Activated CD4-positive, alpha-beta T cell treated with anti-CD3 and anti-CD28 coated beads, Interleukin-2, amount 10 ng/mL, durations not matched to agents 7 days and 5 days (primary cell): Measurements from ENCODE around the gene IFNAR2. TPM values are rescaled to one million over a fixed set of nuclear protein-coding genes. Genes with fewer than 3 reads are reported as not detected.
A peak's percentile ranks its signal among the peaks of the same experiment; 100 is the strongest.

Source experiments
- CTCF ChIA-PET: fragments of 350-600 bp; sonication (Branson Sonifier 250); formaldehyde crosslinking; loops from one replicate; lab custom pipeline; 2021; ENCODE audit warnings: antibody characterized with exemption; lab: Charles Lee
- POLR2A ChIA-PET: fragments of 350-600 bp; sonication (Branson Sonifier 250); formaldehyde crosslinking; loops from one replicate; lab custom pipeline; 2021; ENCODE audit warnings: antibody characterized with exemption; lab: Charles Lee
- DNase-seq: peaks from one replicate; pipeline ENCODE4 v3.0.0-alpha.2; 2020
- H3K27ac Mint-ChIP-seq: one replicate; pipeline ENCODE4 v1.8.0; 2021; ENCODE audit warnings: mild to moderate bottlenecking, moderate library complexity, mixed read lengths
- H3K27me3 Mint-ChIP-seq: one replicate; pipeline ENCODE4 v1.8.0; 2021; ENCODE audit warnings: mixed read lengths
- H3K36me3 Mint-ChIP-seq: one replicate; pipeline ENCODE4 v1.8.0; 2021; ENCODE audit warnings: low read depth, mixed read lengths
- H3K4me1 Mint-ChIP-seq: one replicate; pipeline ENCODE4 v1.8.0; 2021; ENCODE audit warnings: mixed read lengths
- H3K4me3 Mint-ChIP-seq: one replicate; pipeline ENCODE4 v1.8.0; 2021; ENCODE audit warnings: mild to moderate bottlenecking, moderate library complexity, mixed read lengths
- H3K9me3 Mint-ChIP-seq: one replicate; pipeline ENCODE4 v1.8.0; 2021; ENCODE audit warnings: mixed read lengths
- total RNA-seq, 2 experiments: library from RNA; stranded (reverse); gene quantifications; one replicate each; pipeline ENCODE4 v1.2.3, GENCODE V29; 2021

The IFNAR2 gene
- total RNA-seq, 2 experiments from 2014 or later: 55.5 to 64.4 TPM

- H3K36me3 Mint-ChIP-seq: peaks cover 14% of the 10 kb centered on the region
- ChIA-PET CTCF (interaction anchor here (1.2 kb wide), 1 partner anchor 159 kb away, joined by 4 read pairs; no protein-coding TSS in a partner anchor), POLR2A (no interaction called here)
- no peak for DNase-seq
- H3K9me3 Mint-ChIP-seq: peaks cover 4% of the 10 kb centered on the region
- H3K4me3 Mint-ChIP-seq: no peak overlapping the region
- H3K27me3 Mint-ChIP-seq: no peaks in the 10 kb centered on the region
- peaks cover 48% of the 10 kb centered on the region for H3K4me1 Mint-ChIP-seq
- peak overlapping the region; percentile 44 for H3K27ac Mint-ChIP-seq
Measured at GRCh38 chr21:33202464-33203363, 27.0 kb upstream of the IFNAR2 start.

- DNase-seq: no peak
- Mint-ChIP-seq H3K27ac (no peak overlapping the region), H3K4me3 (no peak overlapping the region), H3K4me1 (peaks cover 48% of the 10 kb centered on the region), H3K36me3 (peaks cover 20% of the 10 kb centered on the region), H3K27me3 (no peaks in the 10 kb centered on the region), H3K9me3 (peaks cover 10% of the 10 kb centered on the region)
- POLR2A ChIA-PET: no interaction called here
- CTCF ChIA-PET: interaction anchor here (1.2 kb wide), 1 partner anchor 158 kb away, joined by 4 read pairs; no protein-coding TSS in a partner anchor
Measured at GRCh38 chr21:33203371-33203724, 26.4 kb upstream of the IFNAR2 start.

GRCh38 chr21:33205476-33205875, 24.3 kb upstream of the IFNAR2 start:
- H3K9me3 Mint-ChIP-seq: peaks cover 14% of the 10 kb centered on the region
- H3K4me1 Mint-ChIP-seq: peaks cover 41% of the 10 kb centered on the region
- ChIA-PET CTCF (interaction anchor here (0.7 kb wide), 1 partner anchor 71 kb away, joined by 3 read pairs; no protein-coding TSS in a partner anchor), POLR2A (no interaction called here)
- DNase-seq: peak; percentile 34
- peaks cover 23% of the 10 kb centered on the region for H3K36me3 Mint-ChIP-seq
- H3K4me3 Mint-ChIP-seq: peak overlapping the region; percentile 62
- no peaks in the 10 kb centered on the region for H3K27me3 Mint-ChIP-seq
- H3K27ac Mint-ChIP-seq: peak overlapping the region; percentile 88

- ChIA-PET CTCF (interaction anchor here (0.6 kb wide), 1 partner anchor 238 kb away, joined by 4 read pairs; no protein-coding TSS in a partner anchor), POLR2A (no interaction called here)
- H3K4me1 Mint-ChIP-seq: peaks cover 49% of the 10 kb centered on the region
- H3K27ac Mint-ChIP-seq: peak overlapping the region; percentile 25
- H3K36me3 Mint-ChIP-seq: peaks cover 23% of the 10 kb centered on the region
- H3K4me3 Mint-ChIP-seq: no peak overlapping the region
- no peaks in the 10 kb centered on the region for H3K27me3 Mint-ChIP-seq
- peaks cover 14% of the 10 kb centered on the region for H3K9me3 Mint-ChIP-seq
- no peak for DNase-seq
Measured at GRCh38 chr21:33206771-33207281, 22.9 kb upstream of the IFNAR2 start.

GRCh38 chr21:33207449-33208149, 22.1 kb upstream of the IFNAR2 start:
- peaks cover 14% of the 10 kb centered on the region for H3K9me3 Mint-ChIP-seq

GRCh38 chr21:33208534-33208933, 21.2 kb upstream of the IFNAR2 start:
- H3K4me3 Mint-ChIP-seq: no peak overlapping the region
- ChIA-PET CTCF (no interaction called here), POLR2A (no interaction called here)
- DNase-seq: no peak
- H3K9me3 Mint-ChIP-seq: peaks cover 15% of the 10 kb centered on the region
- peaks cover 59% of the 10 kb centered on the region for H3K4me1 Mint-ChIP-seq
- peaks cover 30% of the 10 kb centered on the region for H3K36me3 Mint-ChIP-seq
- H3K27me3 Mint-ChIP-seq: no peaks in the 10 kb centered on the region
- H3K27ac Mint-ChIP-seq: no peak overlapping the region

More at GRCh38 chr21:33207449-33208149, 22.1 kb upstream of the IFNAR2 start:
- Mint-ChIP-seq H3K4me1 (peaks cover 54% of the 10 kb centered on the region), H3K36me3 (peaks cover 25% of the 10 kb centered on the region), H3K4me3 (no peak overlapping the region), H3K27me3 (no peaks in the 10 kb centered on the region), H3K27ac (no peak overlapping the region)
- POLR2A ChIA-PET: no interaction called here
- no peak for DNase-seq
- CTCF ChIA-PET: interaction anchor here (0.6 to 0.7 kb wide), 2 partner anchors 86 to 238 kb away, joined by 3 to 5 read pairs; no protein-coding TSS in a partner anchor

- ChIA-PET CTCF (interaction anchor here (1.0 to 1.3 kb wide), 2 partner anchors 20 to 150 kb away, joined by 3 to 4 read pairs; no protein-coding TSS in a partner anchor), POLR2A (no interaction called here)
- Mint-ChIP-seq H3K27me3 (no peaks in the 10 kb centered on the region), H3K9me3 (peaks cover 22% of the 10 kb centered on the region), H3K4me3 (no peak overlapping the region), H3K27ac (peak overlapping the region; percentile 20), H3K4me1 (peaks cover 66% of the 10 kb centered on the region), H3K36me3 (peaks cover 40% of the 10 kb centered on the region)
- no peak for DNase-seq
Measured at GRCh38 chr21:33211305-33211704, 18.4 kb upstream of the IFNAR2 start.

- CTCF ChIA-PET: interaction anchor here (0.7 to 1.8 kb wide), 3 partner anchors 12 to 1090 kb away, joined by 3 to 5 read pairs (median 4); no protein-coding TSS in a partner anchor
- Mint-ChIP-seq H3K36me3 (peaks cover 43% of the 10 kb centered on the region), H3K4me1 (peaks cover 67% of the 10 kb centered on the region), H3K27ac (peak overlapping the region; percentile 81), H3K9me3 (peaks cover 27% of the 10 kb centered on the region), H3K27me3 (no peaks in the 10 kb centered on the region), H3K4me3 (no peak overlapping the region)
- no peak for DNase-seq
- POLR2A ChIA-PET: no interaction called here
Measured at GRCh38 chr21:33211732-33212131, 18.0 kb upstream of the IFNAR2 start.

GRCh38 chr21:33212159-33212851, 17.4 kb upstream of the IFNAR2 start:
- POLR2A ChIA-PET: no interaction called here
- H3K4me1 Mint-ChIP-seq: peaks cover 66% of the 10 kb centered on the region
- H3K27me3 Mint-ChIP-seq: no peaks in the 10 kb centered on the region
- H3K4me3 Mint-ChIP-seq: no peak overlapping the region
- H3K9me3 Mint-ChIP-seq: peaks cover 25% of the 10 kb centered on the region
- CTCF ChIA-PET: interaction anchor here (0.7 to 1.8 kb wide), 2 partner anchors 12 to 1089 kb away, joined by 3 to 5 read pairs; no protein-coding TSS in a partner anchor
- H3K27ac Mint-ChIP-seq: peak overlapping the region; percentile 81
- peaks cover 38% of the 10 kb centered on the region for H3K36me3 Mint-ChIP-seq
- peak; percentile 29 for DNase-seq

GRCh38 chr21:33214056-33214455, 15.7 kb upstream of the IFNAR2 start:
- H3K27ac Mint-ChIP-seq: peak overlapping the region; percentile 78
- H3K9me3 Mint-ChIP-seq: peaks cover 23% of the 10 kb centered on the region
- H3K4me1 Mint-ChIP-seq: peaks cover 81% of the 10 kb centered on the region
- no peaks in the 10 kb centered on the region for H3K27me3 Mint-ChIP-seq
- no peak overlapping the region for H3K4me3 Mint-ChIP-seq
- CTCF ChIA-PET: interaction anchor here (0.6 to 0.9 kb wide), 2 partner anchors 147 to 794 kb away, joined by 3 to 6 read pairs; no protein-coding TSS in a partner anchor
- no peak for DNase-seq
- H3K36me3 Mint-ChIP-seq: peaks cover 36% of the 10 kb centered on the region
- POLR2A ChIA-PET: no interaction called here

GRCh38 chr21:33217138-33217520, 12.6 kb upstream of the IFNAR2 start:
- peaks cover 82% of the 10 kb centered on the region for H3K4me1 Mint-ChIP-seq
- H3K4me3 Mint-ChIP-seq: no peak overlapping the region
- H3K36me3 Mint-ChIP-seq: peaks cover 45% of the 10 kb centered on the region
- H3K27me3 Mint-ChIP-seq: no peaks in the 10 kb centered on the region
- ChIA-PET POLR2A (no interaction called here), CTCF (interaction anchor here (0.7 to 1.2 kb wide), 3 partner anchors 16 to 200 kb away, joined by 3 to 5 read pairs (median 3); no protein-coding TSS in a partner anchor)
- peaks cover 40% of the 10 kb centered on the region for H3K9me3 Mint-ChIP-seq
- DNase-seq: no peak
- no peak overlapping the region for H3K27ac Mint-ChIP-seq

- Mint-ChIP-seq H3K27ac (peak overlapping the region; percentile 43), H3K27me3 (no peaks in the 10 kb centered on the region), H3K4me1 (peaks cover 61% of the 10 kb centered on the region), H3K36me3 (peaks cover 41% of the 10 kb centered on the region), H3K9me3 (peaks cover 34% of the 10 kb centered on the region), H3K4me3 (no peak overlapping the region)
- CTCF ChIA-PET: interaction anchor here (1.0 to 1.2 kb wide), 3 partner anchors 13 to 19 kb away, joined by 3 to 6 read pairs (median 3); no protein-coding TSS in a partner anchor
- POLR2A ChIA-PET: no interaction called here
- no peak for DNase-seq
Measured at GRCh38 chr21:33219300-33219699, 10.4 kb upstream of the IFNAR2 start.
